H1 (cell line): ENCODE data around the gene CYP46A1. TPM values are rescaled to one million over a fixed set of nuclear protein-coding genes. Genes with fewer than 3 reads are reported as not detected.

Experiments
- polyA plus RNA-seq, 7 experiments: library from polyadenylated mRNA; depleted of rRNA in 3 of 7; stranded (reverse) in 5 of 7; unstranded in 2 of 7; fragments of >200 nt in 5 of 7; fragments of 200-250 nt in 2 of 7; gene quantifications; 1 replicate in 5 of 7; 2 replicates in 1 of 7; 4 replicates in 1 of 7; pipeline versions ENCODE4 v1.2.1 to v1.2.3, GENCODE V29; 2011 to 2013; ENCODE audit warnings: missing spikeins in 2 of 7, mixed read lengths in 2 of 7
- total RNA-seq: library from RNA; stranded (reverse); fragmentation: NEBNext Ultra II Directional; extraction: Animal tissue kit (Norgen Biotek cat#: 25700); gene quantifications from 2 replicates; pipeline ENCODE4 v1.2.1, GENCODE V29; 2021
- TF ChIP-seq, protein P1 (sequence below): fragments of 300-600 bp; sonication (generic); IDR thresholded peaks from 2 replicates; pipeline ENCODE4 v1.7.1; 2012; ENCODE audit warnings: low read length, moderate library complexity, mild to moderate bottlenecking, inconsistent platforms; ENCODE audit not compliant: insufficient replicate concordance

Gene CYP46A1
- total and polyA plus RNA-seq, 2 of the 8 experiments (the other 6 are each of a cell fraction or from before 2014, with no cell fraction given): 0.41 to 1.3 TPM

DNA sequence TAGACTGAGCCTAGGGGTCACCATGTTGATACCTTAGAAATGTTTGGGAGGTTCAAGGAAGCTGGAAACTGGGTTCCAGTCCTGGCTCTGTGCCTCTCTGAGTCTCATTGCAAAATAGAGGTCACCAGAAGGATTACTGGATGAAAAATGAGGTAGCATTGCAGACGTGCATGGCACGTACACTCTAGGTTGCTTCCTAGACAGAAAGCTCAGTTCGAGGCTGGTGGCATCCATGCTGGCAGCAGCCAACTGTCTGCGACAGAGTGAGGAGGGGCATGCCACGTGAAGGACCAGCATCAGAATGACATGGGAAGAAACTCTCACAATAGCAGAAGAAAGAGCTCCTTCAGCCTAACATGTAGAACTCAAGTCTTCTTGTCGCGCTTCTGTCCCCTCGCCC lies 4.6 kb upstream of the CYP46A1 start (continued):
- TF ChIP-seq, protein P1, sequence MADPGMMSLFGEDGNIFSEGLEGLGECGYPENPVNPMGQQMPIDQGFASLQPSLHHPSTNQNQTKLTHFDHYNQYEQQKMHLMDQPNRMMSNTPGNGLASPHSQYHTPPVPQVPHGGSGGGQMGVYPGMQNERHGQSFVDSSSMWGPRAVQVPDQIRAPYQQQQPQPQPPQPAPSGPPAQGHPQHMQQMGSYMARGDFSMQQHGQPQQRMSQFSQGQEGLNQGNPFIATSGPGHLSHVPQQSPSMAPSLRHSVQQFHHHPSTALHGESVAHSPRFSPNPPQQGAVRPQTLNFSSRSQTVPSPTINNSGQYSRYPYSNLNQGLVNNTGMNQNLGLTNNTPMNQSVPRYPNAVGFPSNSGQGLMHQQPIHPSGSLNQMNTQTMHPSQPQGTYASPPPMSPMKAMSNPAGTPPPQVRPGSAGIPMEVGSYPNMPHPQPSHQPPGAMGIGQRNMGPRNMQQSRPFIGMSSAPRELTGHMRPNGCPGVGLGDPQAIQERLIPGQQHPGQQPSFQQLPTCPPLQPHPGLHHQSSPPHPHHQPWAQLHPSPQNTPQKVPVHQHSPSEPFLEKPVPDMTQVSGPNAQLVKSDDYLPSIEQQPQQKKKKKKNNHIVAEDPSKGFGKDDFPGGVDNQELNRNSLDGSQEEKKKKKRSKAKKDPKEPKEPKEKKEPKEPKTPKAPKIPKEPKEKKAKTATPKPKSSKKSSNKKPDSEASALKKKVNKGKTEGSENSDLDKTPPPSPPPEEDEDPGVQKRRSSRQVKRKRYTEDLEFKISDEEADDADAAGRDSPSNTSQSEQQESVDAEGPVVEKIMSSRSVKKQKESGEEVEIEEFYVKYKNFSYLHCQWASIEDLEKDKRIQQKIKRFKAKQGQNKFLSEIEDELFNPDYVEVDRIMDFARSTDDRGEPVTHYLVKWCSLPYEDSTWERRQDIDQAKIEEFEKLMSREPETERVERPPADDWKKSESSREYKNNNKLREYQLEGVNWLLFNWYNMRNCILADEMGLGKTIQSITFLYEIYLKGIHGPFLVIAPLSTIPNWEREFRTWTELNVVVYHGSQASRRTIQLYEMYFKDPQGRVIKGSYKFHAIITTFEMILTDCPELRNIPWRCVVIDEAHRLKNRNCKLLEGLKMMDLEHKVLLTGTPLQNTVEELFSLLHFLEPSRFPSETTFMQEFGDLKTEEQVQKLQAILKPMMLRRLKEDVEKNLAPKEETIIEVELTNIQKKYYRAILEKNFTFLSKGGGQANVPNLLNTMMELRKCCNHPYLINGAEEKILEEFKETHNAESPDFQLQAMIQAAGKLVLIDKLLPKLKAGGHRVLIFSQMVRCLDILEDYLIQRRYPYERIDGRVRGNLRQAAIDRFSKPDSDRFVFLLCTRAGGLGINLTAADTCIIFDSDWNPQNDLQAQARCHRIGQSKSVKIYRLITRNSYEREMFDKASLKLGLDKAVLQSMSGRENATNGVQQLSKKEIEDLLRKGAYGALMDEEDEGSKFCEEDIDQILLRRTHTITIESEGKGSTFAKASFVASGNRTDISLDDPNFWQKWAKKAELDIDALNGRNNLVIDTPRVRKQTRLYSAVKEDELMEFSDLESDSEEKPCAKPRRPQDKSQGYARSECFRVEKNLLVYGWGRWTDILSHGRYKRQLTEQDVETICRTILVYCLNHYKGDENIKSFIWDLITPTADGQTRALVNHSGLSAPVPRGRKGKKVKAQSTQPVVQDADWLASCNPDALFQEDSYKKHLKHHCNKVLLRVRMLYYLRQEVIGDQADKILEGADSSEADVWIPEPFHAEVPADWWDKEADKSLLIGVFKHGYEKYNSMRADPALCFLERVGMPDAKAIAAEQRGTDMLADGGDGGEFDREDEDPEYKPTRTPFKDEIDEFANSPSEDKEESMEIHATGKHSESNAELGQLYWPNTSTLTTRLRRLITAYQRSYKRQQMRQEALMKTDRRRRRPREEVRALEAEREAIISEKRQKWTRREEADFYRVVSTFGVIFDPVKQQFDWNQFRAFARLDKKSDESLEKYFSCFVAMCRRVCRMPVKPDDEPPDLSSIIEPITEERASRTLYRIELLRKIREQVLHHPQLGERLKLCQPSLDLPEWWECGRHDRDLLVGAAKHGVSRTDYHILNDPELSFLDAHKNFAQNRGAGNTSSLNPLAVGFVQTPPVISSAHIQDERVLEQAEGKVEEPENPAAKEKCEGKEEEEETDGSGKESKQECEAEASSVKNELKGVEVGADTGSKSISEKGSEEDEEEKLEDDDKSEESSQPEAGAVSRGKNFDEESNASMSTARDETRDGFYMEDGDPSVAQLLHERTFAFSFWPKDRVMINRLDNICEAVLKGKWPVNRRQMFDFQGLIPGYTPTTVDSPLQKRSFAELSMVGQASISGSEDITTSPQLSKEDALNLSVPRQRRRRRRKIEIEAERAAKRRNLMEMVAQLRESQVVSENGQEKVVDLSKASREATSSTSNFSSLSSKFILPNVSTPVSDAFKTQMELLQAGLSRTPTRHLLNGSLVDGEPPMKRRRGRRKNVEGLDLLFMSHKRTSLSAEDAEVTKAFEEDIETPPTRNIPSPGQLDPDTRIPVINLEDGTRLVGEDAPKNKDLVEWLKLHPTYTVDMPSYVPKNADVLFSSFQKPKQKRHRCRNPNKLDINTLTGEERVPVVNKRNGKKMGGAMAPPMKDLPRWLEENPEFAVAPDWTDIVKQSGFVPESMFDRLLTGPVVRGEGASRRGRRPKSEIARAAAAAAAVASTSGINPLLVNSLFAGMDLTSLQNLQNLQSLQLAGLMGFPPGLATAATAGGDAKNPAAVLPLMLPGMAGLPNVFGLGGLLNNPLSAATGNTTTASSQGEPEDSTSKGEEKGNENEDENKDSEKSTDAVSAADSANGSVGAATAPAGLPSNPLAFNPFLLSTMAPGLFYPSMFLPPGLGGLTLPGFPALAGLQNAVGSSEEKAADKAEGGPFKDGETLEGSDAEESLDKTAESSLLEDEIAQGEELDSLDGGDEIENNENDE: no peak
